Measurements from ENCODE around the gene ATP1A4.
"Not testable (repeated sequence)": the region's sequence is repeated elsewhere in the genome, so short reads cannot be mapped to it uniquely, and the experiment has no call there.

Gene ATP1A4

DNA sequence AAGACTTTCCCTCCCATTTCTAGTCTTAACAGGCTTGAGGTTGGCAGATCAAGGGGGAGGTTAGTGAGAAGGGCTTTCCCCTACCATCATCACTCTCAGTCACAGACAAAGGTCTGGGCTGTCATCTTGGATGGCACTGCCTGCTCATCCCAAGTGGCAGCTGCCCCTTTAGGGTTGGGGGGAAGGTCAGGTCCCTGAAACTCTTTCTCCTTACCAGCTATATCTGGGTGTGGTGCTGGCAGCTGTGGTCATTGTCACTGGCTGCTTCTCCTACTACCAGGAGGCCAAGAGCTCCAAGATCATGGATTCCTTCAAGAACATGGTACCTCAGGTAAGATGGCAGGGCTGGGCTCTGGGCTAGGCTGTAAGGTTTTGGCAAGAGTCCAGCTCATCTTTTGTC is 27.7 kb upstream of the ATP1A4 start:
- 0 out of 2 replicates have a peak, but pooled peaks cover 3% of the 10 kb centered on the region for H3K36me3 ChIP-seq (ENCODE audit: control insufficient read depth, insufficient read depth, low read length)
- DNase-seq (ENCODE audit: low read depth, low spot score): no peak
- no peaks in the 10 kb centered on the region; the same call in 1 of the 2 replicates for H3K4me1 ChIP-seq (ENCODE audit: control insufficient read depth, insufficient read depth, low read length)
- H3K27me3 ChIP-seq (ENCODE audit: control insufficient read depth, insufficient read depth, low read length): no peaks in the 10 kb centered on the region
- H3K27ac ChIP-seq (ENCODE audit: low read length): no peak overlapping the region
- no peak overlapping the region for H3K4me3 ChIP-seq (ENCODE audit: low read length)
- H3K9me3 ChIP-seq (ENCODE audit: control insufficient read depth, insufficient read depth, low read length): no peaks in the 10 kb centered on the region

DNA sequence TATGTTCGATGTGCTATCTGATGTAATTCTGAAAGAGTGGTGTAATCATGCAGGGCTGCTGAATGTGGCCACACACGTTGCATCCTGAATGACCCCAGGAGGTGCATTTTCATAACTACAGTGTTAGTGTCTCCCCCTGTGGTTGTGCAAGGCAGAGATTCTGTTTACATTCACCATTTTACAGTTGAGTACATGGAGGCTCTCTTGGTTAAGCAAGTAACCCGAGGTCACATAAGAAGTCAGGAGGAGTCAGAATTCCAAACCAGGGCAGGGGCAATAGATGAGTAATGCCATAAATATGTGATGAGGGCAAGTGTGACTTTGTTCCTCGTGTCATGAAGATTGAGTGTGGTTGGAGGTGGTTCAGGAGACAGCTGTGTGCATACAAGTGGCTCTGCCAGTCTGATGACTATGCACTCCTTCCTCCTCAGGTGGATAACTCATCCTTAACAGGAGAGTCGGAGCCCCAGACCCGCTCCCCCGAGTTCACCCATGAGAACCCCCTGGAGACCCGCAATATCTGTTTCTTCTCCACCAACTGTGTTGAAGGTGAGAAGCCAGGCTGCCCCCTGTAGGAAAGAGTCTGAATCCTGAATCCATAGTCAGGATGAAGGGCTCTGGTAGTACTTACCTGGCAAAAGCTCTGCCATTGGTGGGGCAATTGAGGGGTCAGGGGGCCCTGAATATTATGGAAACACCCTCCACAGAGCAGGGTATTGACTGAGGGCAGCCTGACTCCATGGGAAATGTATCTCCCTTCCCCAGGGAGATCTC is 26.5 kb upstream of the ATP1A4 start:
- Histone ChIP-seq H3K9me3 (ENCODE audit: control insufficient read depth, insufficient read depth, low read length) (no peaks in the 10 kb centered on the region), H3K27me3 (ENCODE audit: control insufficient read depth, insufficient read depth, low read length) (no peaks in the 10 kb centered on the region), H3K4me3 (ENCODE audit: low read length) (no peak overlapping the region), H3K36me3 (ENCODE audit: control insufficient read depth, insufficient read depth, low read length) (peaks cover 3% of the 10 kb centered on the region; the same call in 1 of the 2 replicates), H3K27ac (ENCODE audit: low read length) (no peak overlapping the region), H3K4me1 (ENCODE audit: control insufficient read depth, insufficient read depth, low read length) (no peaks in the 10 kb centered on the region; the same call in 1 of the 2 replicates)
- no peak for DNase-seq (ENCODE audit: low read depth, low spot score)
- no CpG with 5 or more reads among the region's 8 CpGs for WGBS (ENCODE audit: insufficient coverage, insufficient read length)

DNA sequence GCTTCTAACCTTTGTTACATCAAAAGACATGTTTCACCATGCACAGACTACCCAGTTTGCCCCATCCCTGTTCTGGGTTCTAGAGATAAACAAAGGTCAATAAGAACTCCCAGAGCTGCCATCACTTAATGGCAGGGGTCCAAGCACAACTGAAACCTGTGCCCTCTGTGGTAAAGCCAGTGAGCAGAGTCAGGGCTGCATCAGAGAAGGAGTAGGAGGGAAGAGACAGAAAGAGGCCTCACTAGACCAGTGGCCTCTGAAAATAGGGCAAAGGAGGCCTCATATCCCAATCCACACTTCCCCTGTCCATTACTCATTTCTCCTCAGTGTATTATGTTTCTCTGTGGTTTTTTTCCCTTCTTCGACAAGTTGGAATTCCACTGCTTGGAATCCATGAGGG is 25.7 kb upstream of the ATP1A4 start:
- H3K9me3 ChIP-seq (ENCODE audit: control insufficient read depth, insufficient read depth, low read length): no peaks in the 10 kb centered on the region
- no CpG with 5 or more reads among the region's 1 CpG for WGBS (ENCODE audit: insufficient coverage, insufficient read length)
- no peak for DNase-seq (ENCODE audit: low read depth, low spot score)
- no peak overlapping the region for H3K4me3 ChIP-seq (ENCODE audit: low read length)
- H3K27me3 ChIP-seq (ENCODE audit: control insufficient read depth, insufficient read depth, low read length): no peaks in the 10 kb centered on the region
- no peak overlapping the region for H3K27ac ChIP-seq (ENCODE audit: low read length)
- peaks cover 3% of the 10 kb centered on the region; the same call in 1 of the 2 replicates for H3K36me3 ChIP-seq (ENCODE audit: control insufficient read depth, insufficient read depth, low read length)
- H3K4me1 ChIP-seq (ENCODE audit: control insufficient read depth, insufficient read depth, low read length): no peaks in the 10 kb centered on the region; the same call in 1 of the 2 replicates

GRCh38 chr1:160126342-160126741 is 25.1 kb upstream of the ATP1A4 start:
- no CpG with 5 or more reads among the region's 4 CpGs for WGBS (ENCODE audit: insufficient coverage, insufficient read length)
- not testable (repeated sequence) for H3K36me3 ChIP-seq (ENCODE audit: control insufficient read depth, insufficient read depth, low read length); H3K27me3 ChIP-seq (ENCODE audit: control insufficient read depth, insufficient read depth, low read length); H3K4me1 ChIP-seq (ENCODE audit: control insufficient read depth, insufficient read depth, low read length); H3K4me3 ChIP-seq (ENCODE audit: low read length); DNase-seq (ENCODE audit: low read depth, low spot score); H3K9me3 ChIP-seq (ENCODE audit: control insufficient read depth, insufficient read depth, low read length); H3K27ac ChIP-seq (ENCODE audit: low read length)

GRCh38 chr1:160127381-160127780 is 24.0 kb upstream of the ATP1A4 start:
- no CpG with 5 or more reads among the region's 9 CpGs for WGBS (ENCODE audit: insufficient coverage, insufficient read length)
- no peak for DNase-seq (ENCODE audit: low read depth, low spot score)
- H3K27me3 ChIP-seq (ENCODE audit: control insufficient read depth, insufficient read depth, low read length): no peaks in the 10 kb centered on the region
- no peaks in the 10 kb centered on the region for H3K9me3 ChIP-seq (ENCODE audit: control insufficient read depth, insufficient read depth, low read length)
- H3K4me1 ChIP-seq (ENCODE audit: control insufficient read depth, insufficient read depth, low read length): no peaks in the 10 kb centered on the region; the same call in 1 of the 2 replicates
- H3K4me3 ChIP-seq (ENCODE audit: low read length): no peak overlapping the region
- no peak overlapping the region for H3K27ac ChIP-seq (ENCODE audit: low read length)
- peaks cover 3% of the 10 kb centered on the region; the same call in 1 of the 2 replicates for H3K36me3 ChIP-seq (ENCODE audit: control insufficient read depth, insufficient read depth, low read length)

DNA sequence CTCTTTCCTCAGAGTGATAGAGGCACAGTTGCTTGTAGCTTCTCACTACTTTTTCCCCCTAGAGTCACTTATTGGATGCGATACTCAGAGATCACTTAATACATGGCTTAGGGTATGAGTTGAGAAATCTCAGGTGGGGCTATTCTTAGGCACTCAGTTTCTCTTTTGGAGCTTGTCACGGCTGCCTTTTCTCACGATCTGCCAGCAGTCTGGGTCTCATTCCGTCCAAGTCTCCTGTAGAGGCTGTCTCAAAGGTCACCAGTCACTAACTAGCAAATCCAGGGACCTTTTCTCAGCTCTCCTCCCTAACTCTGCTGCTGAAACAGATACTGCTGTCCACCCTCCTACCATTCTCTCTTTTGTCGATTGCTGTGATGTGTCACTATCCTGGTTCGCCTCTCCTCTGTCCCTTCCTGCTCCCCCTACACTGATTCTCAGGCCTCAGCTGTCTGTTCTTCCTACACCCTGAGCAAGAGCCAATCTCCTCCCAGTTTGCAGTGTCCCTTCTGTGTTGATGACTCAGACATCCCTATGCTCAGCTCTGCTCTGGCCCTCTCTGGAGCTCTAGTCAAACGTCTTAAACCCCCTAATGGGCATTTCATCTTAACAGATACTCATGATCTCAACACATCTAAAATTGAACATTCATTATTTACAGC is 23.4 kb upstream of the ATP1A4 start:
- Histone ChIP-seq H3K9me3 (ENCODE audit: control insufficient read depth, insufficient read depth, low read length) (no peaks in the 10 kb centered on the region), H3K4me3 (ENCODE audit: low read length) (no peak overlapping the region), H3K4me1 (ENCODE audit: control insufficient read depth, insufficient read depth, low read length) (no peaks in the 10 kb centered on the region; the same call in 1 of the 2 replicates), H3K27ac (ENCODE audit: low read length) (no peak overlapping the region), H3K27me3 (ENCODE audit: control insufficient read depth, insufficient read depth, low read length) (no peaks in the 10 kb centered on the region), H3K36me3 (ENCODE audit: control insufficient read depth, insufficient read depth, low read length) (peaks cover 3% of the 10 kb centered on the region; the same call in 1 of the 2 replicates)
- no peak for DNase-seq (ENCODE audit: low read depth, low spot score)
- no CpG with 5 or more reads among the region's 7 CpGs for WGBS (ENCODE audit: insufficient coverage, insufficient read length)

GRCh38 chr1:160128636-160129035 is 22.8 kb upstream of the ATP1A4 start:
- WGBS (ENCODE audit: insufficient coverage, insufficient read length): no CpG with 5 or more reads among the region's 18 CpGs
- no peak for DNase-seq (ENCODE audit: low read depth, low spot score)
- Histone ChIP-seq H3K27me3 (ENCODE audit: control insufficient read depth, insufficient read depth, low read length) (no peaks in the 10 kb centered on the region), H3K4me3 (ENCODE audit: low read length) (no peak overlapping the region), H3K9me3 (ENCODE audit: control insufficient read depth, insufficient read depth, low read length) (no peaks in the 10 kb centered on the region), H3K4me1 (ENCODE audit: control insufficient read depth, insufficient read depth, low read length) (no peaks in the 10 kb centered on the region; the same call in 1 of the 2 replicates), H3K36me3 (ENCODE audit: control insufficient read depth, insufficient read depth, low read length) (peaks cover 3% of the 10 kb centered on the region; the same call in 1 of the 2 replicates), H3K27ac (ENCODE audit: low read length) (no peak overlapping the region)

- no peak for DNase-seq (ENCODE audit: low read depth, low spot score)
- Histone ChIP-seq H3K27me3 (ENCODE audit: control insufficient read depth, insufficient read depth, low read length) (no peaks in the 10 kb centered on the region), H3K4me1 (ENCODE audit: control insufficient read depth, insufficient read depth, low read length) (no peaks in the 10 kb centered on the region; the same call in 1 of the 2 replicates), H3K4me3 (ENCODE audit: low read length) (no peak overlapping the region), H3K27ac (ENCODE audit: low read length) (no peak overlapping the region), H3K36me3 (ENCODE audit: control insufficient read depth, insufficient read depth, low read length) (peaks cover 5% of the 10 kb centered on the region; the same call in 1 of the 2 replicates), H3K9me3 (ENCODE audit: control insufficient read depth, insufficient read depth, low read length) (no peaks in the 10 kb centered on the region)
- no CpG with 5 or more reads among the region's 5 CpGs for WGBS (ENCODE audit: insufficient coverage, insufficient read length)
Measured at GRCh38 chr1:160129046-160129445, 22.4 kb upstream of the ATP1A4 start.

DNA sequence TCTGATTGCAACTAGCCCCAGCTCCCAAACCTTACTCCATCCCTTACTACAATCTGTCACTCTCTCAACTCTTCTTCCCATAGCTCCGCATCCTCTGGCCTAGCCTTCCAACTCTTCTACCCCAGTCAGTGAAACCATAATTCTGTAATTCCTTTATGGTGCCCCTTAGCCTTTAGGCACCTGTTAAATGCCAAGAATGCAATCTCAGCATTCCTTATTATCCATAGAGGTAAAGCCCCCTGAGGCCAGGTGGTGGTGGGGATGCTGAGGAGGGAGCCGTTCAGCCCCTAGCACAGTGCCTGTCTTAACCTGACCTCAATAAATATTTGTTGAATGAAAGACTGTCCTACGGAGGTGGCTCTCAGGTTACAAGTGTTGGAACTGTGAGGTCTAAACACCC is 21.8 kb upstream of the ATP1A4 start:
- WGBS (ENCODE audit: insufficient coverage, insufficient read length): no CpG with 5 or more reads among the region's 3 CpGs

DNA sequence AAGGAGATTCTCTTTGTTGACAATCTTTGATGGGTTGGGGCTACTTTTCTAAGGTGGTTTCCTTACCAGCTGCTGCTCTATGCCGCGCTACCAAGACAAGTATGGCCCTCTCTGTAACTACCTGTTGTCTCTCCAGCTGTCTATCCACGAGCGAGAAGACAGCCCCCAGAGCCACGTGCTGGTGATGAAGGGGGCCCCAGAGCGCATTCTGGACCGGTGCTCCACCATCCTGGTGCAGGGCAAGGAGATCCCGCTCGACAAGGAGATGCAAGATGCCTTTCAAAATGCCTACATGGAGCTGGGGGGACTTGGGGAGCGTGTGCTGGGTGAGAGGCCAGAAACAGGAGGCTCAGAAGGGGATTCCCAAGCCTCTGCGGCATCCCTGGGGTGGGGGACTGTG is 21.4 kb upstream of the ATP1A4 start:
- H3K4me1 ChIP-seq (ENCODE audit: control insufficient read depth, insufficient read depth, low read length): no peaks in the 10 kb centered on the region
- H3K36me3 ChIP-seq (ENCODE audit: control insufficient read depth, insufficient read depth, low read length): peaks cover 6% of the 10 kb centered on the region
- no peak overlapping the region for H3K27ac ChIP-seq (ENCODE audit: low read length)
- no CpG with 5 or more reads among the region's 11 CpGs for WGBS (ENCODE audit: insufficient coverage, insufficient read length)
- H3K9me3 ChIP-seq (ENCODE audit: control insufficient read depth, insufficient read depth, low read length): no peaks in the 10 kb centered on the region
- no peak for DNase-seq (ENCODE audit: low read depth, low spot score)
- no peaks in the 10 kb centered on the region for H3K27me3 ChIP-seq (ENCODE audit: control insufficient read depth, insufficient read depth, low read length)
- no peak overlapping the region for H3K4me3 ChIP-seq (ENCODE audit: low read length)

More for the DNA sequence above, 21.8 kb upstream of the ATP1A4 start:
- Histone ChIP-seq H3K36me3 (ENCODE audit: control insufficient read depth, insufficient read depth, low read length) (peaks cover 6% of the 10 kb centered on the region; the same call in 1 of the 2 replicates), H3K4me3 (ENCODE audit: low read length) (no peak overlapping the region), H3K27me3 (ENCODE audit: control insufficient read depth, insufficient read depth, low read length) (no peaks in the 10 kb centered on the region), H3K27ac (ENCODE audit: low read length) (no peak overlapping the region), H3K4me1 (ENCODE audit: control insufficient read depth, insufficient read depth, low read length) (no peaks in the 10 kb centered on the region; the same call in 1 of the 2 replicates), H3K9me3 (ENCODE audit: control insufficient read depth, insufficient read depth, low read length) (no peaks in the 10 kb centered on the region)
- no peak for DNase-seq (ENCODE audit: low read depth, low spot score)
